IPS DF 6.9 (cell line): Measurements from ENCODE around the gene ASF1B.
"Not testable (repeated sequence)": the region's sequence is repeated elsewhere in the genome, so short reads cannot be mapped to it uniquely, and the experiment has no call there.

Experiments
- DNase-seq: peaks from one replicate; pipeline ENCODE4 v3.0.0-alpha.2; 2013; ENCODE audit warnings: low read depth, low spot score
- H3K27ac ChIP-seq: one replicate; pipeline ENCODE4 v1.5.1; 2013; ENCODE audit warnings: low read length, control low read depth
- H3K27me3 ChIP-seq: 2 replicates; pipeline ENCODE4 v1.6.1; 2013; ENCODE audit warnings: mild to moderate bottlenecking, low read length; ENCODE audit not compliant: control insufficient read depth, insufficient read depth
- H3K36me3 ChIP-seq: 2 replicates; pipeline ENCODE4 v1.6.1; 2013; ENCODE audit warnings: low read length; ENCODE audit not compliant: control insufficient read depth, insufficient read depth
- H3K4me1 ChIP-seq: 2 replicates; pipeline ENCODE4 v1.6.1; 2013; ENCODE audit warnings: low read length; ENCODE audit not compliant: control insufficient read depth, insufficient read depth
- H3K4me3 ChIP-seq: 2 replicates; pipeline ENCODE4 v1.5.1; 2013; ENCODE audit warnings: mild to moderate bottlenecking, low read length
- H3K9me3 ChIP-seq: 2 replicates; pipeline ENCODE4 v1.6.1; 2013; ENCODE audit warnings: low read length, inconsistent platforms; ENCODE audit not compliant: control insufficient read depth, insufficient read depth
- WGBS: extraction: QIAGEN DNeasy Blood & Tissue Kit; methylation state at CpG from one replicate; pipeline ENCODE4 v1.1.7; 2013; ENCODE audit warnings: mixed read lengths, missing lambda C conversion rate; ENCODE audit not compliant: insufficient read length, insufficient coverage; 5-methylcytosine and 5-hydroxymethylcytosine counted together

The ASF1B gene

GRCh38 chr19:14136509-14137281 lies at the start of gene ASF1B:
ASF1B (minus strand) TSS chr19:14136589; CDS start chr19:14136456, 133 bp downstream.
- peak; percentile 96 for DNase-seq
- Histone ChIP-seq H3K9me3 (no peaks in the 10 kb centered on the region), H3K36me3 (no peaks in the 10 kb centered on the region), H3K27me3 (no peaks in the 10 kb centered on the region), H3K4me3 (peak within 1 kb of the TSS; percentile 78), H3K4me1 (peaks cover 2% of the 10 kb centered on the region; the same call in 1 of the 2 replicates), H3K27ac (no peak within 1 kb of the TSS)
- no CpG with 5 or more reads among the region's 78 CpGs for WGBS

- not testable (repeated sequence) for H3K27ac ChIP-seq, H3K36me3 ChIP-seq, H3K4me3 ChIP-seq, H3K4me1 ChIP-seq, H3K9me3 ChIP-seq, H3K27me3 ChIP-seq, DNase-seq
- WGBS = no CpG with 5 or more reads among the region's 1 CpG
These were observed 49.3 kb upstream of the ASF1B start for GRCh38 chr19:14185691-14186090.

GRCh38 chr19:14185158-14185557 lies 48.8 kb upstream of the ASF1B start:
- no peaks in the 10 kb centered on the region for H3K9me3 ChIP-seq
- H3K4me1 ChIP-seq = no peaks in the 10 kb centered on the region
- no CpG with 5 or more reads among the region's 5 CpGs for WGBS
- no peaks in the 10 kb centered on the region for H3K27me3 ChIP-seq
- no peak overlapping the region for H3K27ac ChIP-seq
- DNase-seq = no peak
- no peaks in the 10 kb centered on the region; the same call in 1 of the 2 replicates for H3K36me3 ChIP-seq
- no peak overlapping the region for H3K4me3 ChIP-seq

DNA sequence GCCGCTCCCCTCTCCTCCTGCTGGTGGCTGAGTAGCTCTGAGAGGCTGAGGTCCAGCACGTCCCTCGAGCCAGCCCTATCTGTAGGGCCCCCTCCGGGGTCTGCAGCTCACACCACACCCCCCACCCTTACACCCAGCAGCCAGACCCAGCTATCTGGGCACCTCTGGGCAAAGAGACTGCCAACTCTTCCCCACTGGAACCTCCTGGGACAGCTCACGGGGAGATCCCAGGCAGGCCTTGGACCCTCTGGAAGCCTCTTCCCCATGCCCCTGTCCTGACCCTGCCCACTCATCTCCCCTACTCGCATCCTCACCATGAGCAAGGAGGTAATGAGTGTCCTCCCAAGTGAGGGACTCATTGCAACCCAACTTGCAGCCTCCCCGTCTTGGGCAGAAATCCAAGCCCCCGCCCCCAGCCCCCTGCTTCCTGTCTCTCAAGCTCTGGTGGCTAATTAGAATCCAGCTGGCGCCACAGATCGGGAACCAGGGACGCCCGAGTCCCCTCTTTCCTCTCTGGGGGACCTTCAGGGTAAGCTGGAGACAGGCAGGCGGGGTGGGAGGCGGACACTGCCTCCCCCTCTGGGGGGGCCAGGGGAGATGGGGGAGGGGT lies 47.5 kb upstream of the ASF1B start:
- DNase-seq = no peak
- no peak overlapping the region for H3K4me3 ChIP-seq
- WGBS = no CpG with 5 or more reads among the region's 14 CpGs
- no peaks in the 10 kb centered on the region for H3K4me1 ChIP-seq
- H3K36me3 ChIP-seq = no peaks in the 10 kb centered on the region; the same call in 1 of the 2 replicates
- no peaks in the 10 kb centered on the region for H3K9me3 ChIP-seq
- H3K27me3 ChIP-seq = no peaks in the 10 kb centered on the region
- no peak overlapping the region for H3K27ac ChIP-seq

GRCh38 chr19:14182476-14182875 lies 46.1 kb upstream of the ASF1B start:
- no peak for DNase-seq
- Histone ChIP-seq H3K27me3 (no peaks in the 10 kb centered on the region), H3K4me1 (no peaks in the 10 kb centered on the region), H3K9me3 (no peaks in the 10 kb centered on the region), H3K27ac (no peak overlapping the region), H3K4me3 (no peak overlapping the region), H3K36me3 (peaks cover 4% of the 10 kb centered on the region)
- WGBS = no CpG with 5 or more reads among the region's 8 CpGs

- no peak for DNase-seq
- Histone ChIP-seq H3K36me3 (peaks cover 9% of the 10 kb centered on the region), H3K4me1 (no peaks in the 10 kb centered on the region), H3K27me3 (no peaks in the 10 kb centered on the region), H3K27ac (no peak overlapping the region), H3K4me3 (no peak overlapping the region), H3K9me3 (no peaks in the 10 kb centered on the region)
- no CpG with 5 or more reads among the region's 6 CpGs for WGBS
These were observed 45.5 kb upstream of the ASF1B start for GRCh38 chr19:14181906-14182305.

DNA sequence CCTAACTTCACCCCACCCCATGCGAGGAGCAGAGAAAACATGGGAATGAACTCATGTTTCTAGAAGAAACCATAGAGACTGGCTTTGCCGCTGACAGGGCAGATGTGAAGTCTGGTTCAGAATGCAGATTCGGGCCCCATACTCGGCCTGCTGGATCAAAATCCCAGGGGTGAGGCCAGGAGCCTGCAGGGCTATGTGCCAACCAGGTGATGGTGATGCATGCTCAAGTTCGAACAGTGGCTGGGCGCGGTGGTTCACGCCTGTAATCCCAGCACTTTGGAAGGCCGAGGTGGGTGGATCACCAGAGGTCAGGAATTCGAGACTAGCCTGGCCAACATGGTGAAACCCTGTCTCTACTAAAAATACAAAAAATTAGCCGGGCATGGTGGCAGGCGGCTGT lies 44.8 kb upstream of the ASF1B start:
- H3K4me1 ChIP-seq, H3K27me3 ChIP-seq, H3K4me3 ChIP-seq, H3K36me3 ChIP-seq, H3K9me3 ChIP-seq, DNase-seq, H3K27ac ChIP-seq: not testable (repeated sequence)
- no CpG with 5 or more reads among the region's 12 CpGs for WGBS

GRCh38 chr19:14177496-14178074 lies 41.2 kb upstream of the ASF1B start:
- Histone ChIP-seq H3K9me3 (no peaks in the 10 kb centered on the region), H3K27ac (no peak overlapping the region), H3K4me3 (no peak overlapping the region), H3K4me1 (no peaks in the 10 kb centered on the region), H3K27me3 (no peaks in the 10 kb centered on the region), H3K36me3 (peaks cover 19% of the 10 kb centered on the region)
- WGBS = no CpG with 5 or more reads among the region's 23 CpGs
- DNase-seq = no peak

- Histone ChIP-seq H3K27me3 (no peaks in the 10 kb centered on the region), H3K4me3 (no peak overlapping the region), H3K4me1 (no peaks in the 10 kb centered on the region), H3K36me3 (peaks cover 31% of the 10 kb centered on the region), H3K9me3 (no peaks in the 10 kb centered on the region), H3K27ac (no peak overlapping the region)
- DNase-seq = no peak
- WGBS = 100% methylated on average over 3 of the region's 6 CpGs
These were observed 39.0 kb upstream of the ASF1B start for GRCh38 chr19:14175351-14175792.

- Histone ChIP-seq H3K27me3 (no peaks in the 10 kb centered on the region), H3K27ac (no peak overlapping the region), H3K9me3 (no peaks in the 10 kb centered on the region), H3K36me3 (peaks cover 35% of the 10 kb centered on the region), H3K4me3 (no peak overlapping the region), H3K4me1 (no peaks in the 10 kb centered on the region)
- no CpG with 5 or more reads among the region's 9 CpGs for WGBS
- no peak for DNase-seq
These were observed 38.5 kb upstream of the ASF1B start for GRCh38 chr19:14174883-14175282.
